Panc1 (cell line): ENCODE data around the gene GRK2.

Experiments
- POLR2AphosphoS5 ChIP-seq: IDR thresholded peaks from 2 replicates; pipeline ENCODE4 v1.6.1; 2012; ENCODE audit warnings: mild to moderate bottlenecking, low read depth, low read length, moderate library complexity
- TF ChIP-seq, protein P1 (sequence below): fragments of 450-650 bp; IDR thresholded peaks from 2 replicates; pipeline ENCODE4 v1.5.1; 2017; ENCODE audit warnings: mild to moderate bottlenecking
- TF ChIP-seq, protein P2 (sequence below), 2 experiments: IDR thresholded peaks; 2 replicates each; pipeline ENCODE4 v1.6.1; 2011 to 2012; ENCODE audit warnings: low read depth in 2 of 2, control low read depth in 1 of 2, low read length in 1 of 2, mild to moderate bottlenecking in 1 of 2, moderate library complexity in 1 of 2; ENCODE audit not compliant: insufficient read depth in 1 of 2

DNA sequence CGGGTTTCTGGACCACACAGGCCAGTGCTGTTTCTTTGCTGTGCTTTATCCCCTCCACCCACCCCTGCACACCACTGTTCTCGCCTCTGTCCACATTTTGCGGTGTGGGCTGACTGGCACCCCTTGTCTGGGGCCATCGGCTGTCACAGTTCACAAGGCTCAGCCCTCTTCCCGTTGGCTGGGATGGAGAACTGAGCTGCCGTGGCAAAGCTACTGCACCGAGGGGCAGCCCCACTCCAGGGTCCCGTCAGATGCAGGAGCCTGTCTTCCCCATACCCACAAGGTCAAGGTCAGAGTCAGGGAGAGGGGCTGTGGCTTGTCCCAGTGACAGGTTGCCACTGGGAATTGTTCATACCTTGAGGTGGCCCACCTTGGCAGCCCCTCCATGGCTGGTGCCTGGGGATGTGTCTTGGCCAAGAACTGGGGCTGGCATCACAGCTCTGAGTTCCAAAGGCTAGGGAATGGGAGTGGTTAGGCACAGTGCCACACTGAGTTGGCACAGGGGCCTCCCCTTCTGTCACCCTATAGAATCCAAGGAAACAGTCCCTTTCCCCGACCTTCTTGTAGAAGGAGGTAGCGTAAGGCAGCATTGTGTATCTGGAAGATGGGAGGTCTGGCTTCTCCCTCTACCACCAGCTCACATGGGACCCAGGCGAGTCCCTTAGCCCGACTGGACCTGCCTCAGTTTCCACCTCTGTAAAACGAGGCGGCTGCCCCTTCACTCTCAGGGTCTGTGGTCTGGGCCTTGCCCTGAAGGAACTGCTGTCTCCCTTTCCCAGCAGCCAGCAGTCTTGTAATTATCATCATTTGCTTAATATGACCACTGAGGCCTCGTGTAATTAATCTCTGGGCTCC lies 3.4 kb downstream of the GRK2 start:
- TF ChIP-seq, protein P1, sequence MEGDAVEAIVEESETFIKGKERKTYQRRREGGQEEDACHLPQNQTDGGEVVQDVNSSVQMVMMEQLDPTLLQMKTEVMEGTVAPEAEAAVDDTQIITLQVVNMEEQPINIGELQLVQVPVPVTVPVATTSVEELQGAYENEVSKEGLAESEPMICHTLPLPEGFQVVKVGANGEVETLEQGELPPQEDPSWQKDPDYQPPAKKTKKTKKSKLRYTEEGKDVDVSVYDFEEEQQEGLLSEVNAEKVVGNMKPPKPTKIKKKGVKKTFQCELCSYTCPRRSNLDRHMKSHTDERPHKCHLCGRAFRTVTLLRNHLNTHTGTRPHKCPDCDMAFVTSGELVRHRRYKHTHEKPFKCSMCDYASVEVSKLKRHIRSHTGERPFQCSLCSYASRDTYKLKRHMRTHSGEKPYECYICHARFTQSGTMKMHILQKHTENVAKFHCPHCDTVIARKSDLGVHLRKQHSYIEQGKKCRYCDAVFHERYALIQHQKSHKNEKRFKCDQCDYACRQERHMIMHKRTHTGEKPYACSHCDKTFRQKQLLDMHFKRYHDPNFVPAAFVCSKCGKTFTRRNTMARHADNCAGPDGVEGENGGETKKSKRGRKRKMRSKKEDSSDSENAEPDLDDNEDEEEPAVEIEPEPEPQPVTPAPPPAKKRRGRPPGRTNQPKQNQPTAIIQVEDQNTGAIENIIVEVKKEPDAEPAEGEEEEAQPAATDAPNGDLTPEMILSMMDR: no peak
- no peak for TF ChIP-seq POLR2AphosphoS5
- TF ChIP-seq, protein P2, sequence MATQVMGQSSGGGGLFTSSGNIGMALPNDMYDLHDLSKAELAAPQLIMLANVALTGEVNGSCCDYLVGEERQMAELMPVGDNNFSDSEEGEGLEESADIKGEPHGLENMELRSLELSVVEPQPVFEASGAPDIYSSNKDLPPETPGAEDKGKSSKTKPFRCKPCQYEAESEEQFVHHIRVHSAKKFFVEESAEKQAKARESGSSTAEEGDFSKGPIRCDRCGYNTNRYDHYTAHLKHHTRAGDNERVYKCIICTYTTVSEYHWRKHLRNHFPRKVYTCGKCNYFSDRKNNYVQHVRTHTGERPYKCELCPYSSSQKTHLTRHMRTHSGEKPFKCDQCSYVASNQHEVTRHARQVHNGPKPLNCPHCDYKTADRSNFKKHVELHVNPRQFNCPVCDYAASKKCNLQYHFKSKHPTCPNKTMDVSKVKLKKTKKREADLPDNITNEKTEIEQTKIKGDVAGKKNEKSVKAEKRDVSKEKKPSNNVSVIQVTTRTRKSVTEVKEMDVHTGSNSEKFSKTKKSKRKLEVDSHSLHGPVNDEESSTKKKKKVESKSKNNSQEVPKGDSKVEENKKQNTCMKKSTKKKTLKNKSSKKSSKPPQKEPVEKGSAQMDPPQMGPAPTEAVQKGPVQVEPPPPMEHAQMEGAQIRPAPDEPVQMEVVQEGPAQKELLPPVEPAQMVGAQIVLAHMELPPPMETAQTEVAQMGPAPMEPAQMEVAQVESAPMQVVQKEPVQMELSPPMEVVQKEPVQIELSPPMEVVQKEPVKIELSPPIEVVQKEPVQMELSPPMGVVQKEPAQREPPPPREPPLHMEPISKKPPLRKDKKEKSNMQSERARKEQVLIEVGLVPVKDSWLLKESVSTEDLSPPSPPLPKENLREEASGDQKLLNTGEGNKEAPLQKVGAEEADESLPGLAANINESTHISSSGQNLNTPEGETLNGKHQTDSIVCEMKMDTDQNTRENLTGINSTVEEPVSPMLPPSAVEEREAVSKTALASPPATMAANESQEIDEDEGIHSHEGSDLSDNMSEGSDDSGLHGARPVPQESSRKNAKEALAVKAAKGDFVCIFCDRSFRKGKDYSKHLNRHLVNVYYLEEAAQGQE (IDR thresholded peaks at IDR 0.05; ENCODE audit: insufficient read depth in 1 of 2, low read depth in 2 of 2, low read length in 1 of 2): no peak
